AG20443 (cell line): Measurements from ENCODE around the gene PIN4.
"Not testable (repeated sequence)": the region's sequence is repeated elsewhere in the genome, so short reads cannot be mapped to it uniquely, and the experiment has no call there.

Source experiments
- DNase-seq: peaks from one replicate; pipeline ENCODE4 v3.0.0; 2012; ENCODE audit warnings: low spot score, mixed read lengths

Gene PIN4

GRCh38 chrX:72202792-72203401 is 21.3 kb downstream of the PIN4 start:
- DNase-seq: no peak

- DNase-seq: no peak
Measured at GRCh38 chrX:72203421-72203820, 21.9 kb downstream of the PIN4 start.

GRCh38 chrX:72205706-72206105 is 24.1 kb downstream of the PIN4 start:
- DNase-seq: no peak

- DNase-seq: no peak
Measured at GRCh38 chrX:72207366-72207765, 25.8 kb downstream of the PIN4 start.

GRCh38 chrX:72208126-72208800 is 26.7 kb downstream of the PIN4 start:
- DNase-seq: peak; percentile 29

- no peak for DNase-seq
Measured at GRCh38 chrX:72216973-72217372, 35.4 kb downstream of the PIN4 start.

GRCh38 chrX:72220375-72220774 is 38.8 kb downstream of the PIN4 start:
- DNase-seq: not testable (repeated sequence)

- no peak for DNase-seq
Measured at GRCh38 chrX:72230290-72230689, 48.7 kb downstream of the PIN4 start.

- DNase-seq: no peak
Measured at GRCh38 chrX:72236841-72237240, 55.3 kb downstream of the PIN4 start.

- DNase-seq: no peak
Measured at GRCh38 chrX:72238183-72238582, 56.6 kb downstream of the PIN4 start.

GRCh38 chrX:72238721-72239475 is 57.3 kb downstream of the PIN4 start, which contains the start of gene ERCC6L:
ERCC6L (minus strand) TSS chrX:72239027; CDS start chrX:72238911, 116 bp downstream.
- peak; percentile 97 for DNase-seq

- DNase-seq: no peak
Measured at GRCh38 chrX:72240976-72241375, 59.4 kb downstream of the PIN4 start.

- DNase-seq: peak; percentile 15
Measured at GRCh38 chrX:72243472-72243871, 61.9 kb downstream of the PIN4 start.

- peak; percentile 67 for DNase-seq
Measured at GRCh38 chrX:72245461-72246089, 64.0 kb downstream of the PIN4 start.

GRCh38 chrX:72247206-72247942 is 65.8 kb downstream of the PIN4 start:
- no peak for DNase-seq
